A673 (cell line): ENCODE data around the gene AKAP12.

ENCODE experiments used
- EZH2 ChIP-seq: fragments of 200-600 bp; sonication (generic); IDR thresholded peaks from 2 replicates; pipeline ENCODE4 v1.6.1; 2017; ENCODE audit warnings: borderline replicate concordance, low read depth, mild to moderate bottlenecking, mixed read lengths, antibody characterized with exemption, low read length; ENCODE audit not compliant: poor library complexity, severe bottlenecking
- TF ChIP-seq, protein P1 (sequence below): fragments of 300-800, 200-600 bp; sonication (generic); conservative IDR thresholded peaks from 2 replicates; pipeline ENCODE4 v1.5.1; 2017; ENCODE audit warnings: low read depth, mild to moderate bottlenecking, antibody characterized with exemption, low read length, moderate library complexity, mixed read lengths

DNA sequence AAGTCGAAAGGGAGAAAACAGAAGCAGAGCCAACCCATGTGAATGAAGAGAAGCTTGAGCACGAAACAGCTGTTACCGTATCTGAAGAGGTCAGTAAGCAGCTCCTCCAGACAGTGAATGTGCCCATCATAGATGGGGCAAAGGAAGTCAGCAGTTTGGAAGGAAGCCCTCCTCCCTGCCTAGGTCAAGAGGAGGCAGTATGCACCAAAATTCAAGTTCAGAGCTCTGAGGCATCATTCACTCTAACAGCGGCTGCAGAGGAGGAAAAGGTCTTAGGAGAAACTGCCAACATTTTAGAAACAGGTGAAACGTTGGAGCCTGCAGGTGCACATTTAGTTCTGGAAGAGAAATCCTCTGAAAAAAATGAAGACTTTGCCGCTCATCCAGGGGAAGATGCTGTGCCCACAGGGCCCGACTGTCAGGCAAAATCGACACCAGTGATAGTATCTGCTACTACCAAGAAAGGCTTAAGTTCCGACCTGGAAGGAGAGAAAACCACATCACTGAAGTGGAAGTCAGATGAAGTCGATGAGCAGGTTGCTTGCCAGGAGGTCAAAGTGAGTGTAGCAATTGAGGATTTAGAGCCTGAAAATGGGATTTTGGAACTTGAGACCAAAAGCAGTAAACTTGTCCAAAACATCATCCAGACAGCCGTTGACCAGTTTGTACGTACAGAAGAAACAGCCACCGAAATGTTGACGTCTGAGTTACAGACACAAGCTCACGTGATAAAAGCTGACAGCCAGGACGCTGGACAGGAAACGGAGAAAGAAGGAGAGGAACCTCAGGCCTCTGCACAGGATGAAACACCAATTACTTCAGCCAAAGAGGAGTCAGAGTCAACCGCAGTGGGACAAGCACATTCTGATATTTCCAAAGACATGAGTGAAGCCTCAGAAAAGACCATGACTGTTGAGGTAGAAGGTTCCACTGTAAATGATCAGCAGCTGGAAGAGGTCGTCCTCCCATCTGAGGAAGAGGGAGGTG, 112.9 kb downstream of the AKAP12 start:
- TF ChIP-seq, protein P1, sequence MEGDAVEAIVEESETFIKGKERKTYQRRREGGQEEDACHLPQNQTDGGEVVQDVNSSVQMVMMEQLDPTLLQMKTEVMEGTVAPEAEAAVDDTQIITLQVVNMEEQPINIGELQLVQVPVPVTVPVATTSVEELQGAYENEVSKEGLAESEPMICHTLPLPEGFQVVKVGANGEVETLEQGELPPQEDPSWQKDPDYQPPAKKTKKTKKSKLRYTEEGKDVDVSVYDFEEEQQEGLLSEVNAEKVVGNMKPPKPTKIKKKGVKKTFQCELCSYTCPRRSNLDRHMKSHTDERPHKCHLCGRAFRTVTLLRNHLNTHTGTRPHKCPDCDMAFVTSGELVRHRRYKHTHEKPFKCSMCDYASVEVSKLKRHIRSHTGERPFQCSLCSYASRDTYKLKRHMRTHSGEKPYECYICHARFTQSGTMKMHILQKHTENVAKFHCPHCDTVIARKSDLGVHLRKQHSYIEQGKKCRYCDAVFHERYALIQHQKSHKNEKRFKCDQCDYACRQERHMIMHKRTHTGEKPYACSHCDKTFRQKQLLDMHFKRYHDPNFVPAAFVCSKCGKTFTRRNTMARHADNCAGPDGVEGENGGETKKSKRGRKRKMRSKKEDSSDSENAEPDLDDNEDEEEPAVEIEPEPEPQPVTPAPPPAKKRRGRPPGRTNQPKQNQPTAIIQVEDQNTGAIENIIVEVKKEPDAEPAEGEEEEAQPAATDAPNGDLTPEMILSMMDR: no peak
- TF ChIP-seq EZH2: no peak
